ENCODE measurements around the gene PIGQ.

DNA sequence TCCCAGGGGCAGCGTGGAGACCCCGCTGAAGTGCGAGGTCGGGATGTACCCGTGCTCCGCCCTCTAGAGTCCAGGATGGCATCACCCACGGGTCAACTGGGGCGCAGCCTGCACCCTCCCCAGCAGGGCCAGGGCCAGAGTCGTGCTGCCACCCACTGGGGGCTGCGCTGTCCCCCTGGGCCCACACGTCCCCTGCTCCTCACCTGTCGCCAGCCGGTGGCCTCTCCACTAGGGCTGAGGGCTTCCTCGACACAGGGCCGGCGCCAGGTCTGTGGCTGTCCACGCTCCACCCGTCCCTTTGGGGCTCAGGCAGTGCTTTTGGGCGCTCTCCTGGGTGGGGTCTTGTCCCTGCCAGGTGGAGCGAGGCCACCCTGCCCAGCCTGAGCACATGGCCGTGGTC is 21.2 kb upstream of the PIGQ start:
- no peak for TF ChIP-seq POLR2A (IDR thresholded peaks at IDR 0.05)
- TF ChIP-seq, protein P1, sequence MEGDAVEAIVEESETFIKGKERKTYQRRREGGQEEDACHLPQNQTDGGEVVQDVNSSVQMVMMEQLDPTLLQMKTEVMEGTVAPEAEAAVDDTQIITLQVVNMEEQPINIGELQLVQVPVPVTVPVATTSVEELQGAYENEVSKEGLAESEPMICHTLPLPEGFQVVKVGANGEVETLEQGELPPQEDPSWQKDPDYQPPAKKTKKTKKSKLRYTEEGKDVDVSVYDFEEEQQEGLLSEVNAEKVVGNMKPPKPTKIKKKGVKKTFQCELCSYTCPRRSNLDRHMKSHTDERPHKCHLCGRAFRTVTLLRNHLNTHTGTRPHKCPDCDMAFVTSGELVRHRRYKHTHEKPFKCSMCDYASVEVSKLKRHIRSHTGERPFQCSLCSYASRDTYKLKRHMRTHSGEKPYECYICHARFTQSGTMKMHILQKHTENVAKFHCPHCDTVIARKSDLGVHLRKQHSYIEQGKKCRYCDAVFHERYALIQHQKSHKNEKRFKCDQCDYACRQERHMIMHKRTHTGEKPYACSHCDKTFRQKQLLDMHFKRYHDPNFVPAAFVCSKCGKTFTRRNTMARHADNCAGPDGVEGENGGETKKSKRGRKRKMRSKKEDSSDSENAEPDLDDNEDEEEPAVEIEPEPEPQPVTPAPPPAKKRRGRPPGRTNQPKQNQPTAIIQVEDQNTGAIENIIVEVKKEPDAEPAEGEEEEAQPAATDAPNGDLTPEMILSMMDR (IDR thresholded peaks at IDR 0.05) = no peak
